Skin epidermis (tissue), 12 donors: ENCODE data around the gene OR56A3.

ENCODE experiments used
- H3K27ac ChIP-seq, 21 experiments: fragments of 200-600 bp; sonication (generic) in 11 of 21; one replicate each; pipeline ENCODE4 v1.5.0; 2020; ENCODE audit warnings: mild to moderate bottlenecking in 3 of 21, inconsistent platforms in 2 of 21, moderate library complexity in 2 of 21
- H3K4me3 ChIP-seq, 7 experiments: fragments of 200-600 bp; sonication (generic) in 2 of 7; one replicate each; pipeline ENCODE4 v1.5.0; 2020; ENCODE audit warnings: inconsistent platforms in 2 of 7, mild to moderate bottlenecking in 2 of 7, moderate library complexity in 1 of 7

The OR56A3 gene

DNA sequence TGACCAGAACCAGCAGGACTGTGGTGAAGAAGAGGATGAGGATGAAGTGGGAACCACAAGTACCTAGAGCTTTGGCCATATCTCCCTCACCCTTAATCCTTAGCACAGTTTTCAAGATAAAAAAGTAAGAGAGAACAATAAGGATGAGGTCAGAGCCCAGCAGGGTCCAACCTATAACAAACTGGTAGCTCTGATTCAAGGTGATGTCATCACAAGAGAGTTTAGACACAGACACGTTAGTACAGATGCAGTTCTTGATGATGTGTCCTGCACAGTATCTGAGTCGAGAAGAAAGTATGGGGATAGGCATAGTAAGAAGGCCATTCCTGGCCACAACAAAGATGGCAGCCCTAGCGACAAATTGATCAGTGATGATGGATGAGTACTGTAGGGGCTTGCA lies 25.7 kb downstream of the OR56A3 start:
- Histone ChIP-seq H3K27ac (no peak overlapping the region), H3K4me3 (no peak overlapping the region)

DNA sequence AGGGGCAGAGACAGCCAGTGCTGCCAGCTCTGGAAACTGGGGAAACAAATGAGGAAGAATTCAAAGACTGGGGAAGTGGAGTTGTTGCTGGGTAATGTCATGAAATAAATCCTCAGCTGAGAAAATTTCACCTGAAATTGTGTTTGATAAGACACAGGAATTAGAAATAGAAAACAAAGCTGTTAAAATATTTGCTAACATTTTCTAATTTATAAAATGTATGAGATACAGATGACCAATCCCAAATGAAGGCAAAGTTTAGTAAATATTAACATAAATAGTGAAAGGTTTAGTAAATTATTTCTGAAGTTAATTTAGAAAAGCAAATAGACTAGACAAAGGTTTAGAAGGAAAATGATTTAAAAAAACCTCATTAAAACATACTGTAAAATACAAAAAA lies 26.3 kb downstream of the OR56A3 start, which contains the start of gene OR56A5:
TSS of gene OR56A5 (minus strand) at position 101 of the 400 bp plus-strand sequence. CDS start at position 101, 0 bp downstream.
- H3K27ac ChIP-seq, result no peak within 1 kb of the TSS
- no peak within 1 kb of the TSS for H3K4me3 ChIP-seq

DNA sequence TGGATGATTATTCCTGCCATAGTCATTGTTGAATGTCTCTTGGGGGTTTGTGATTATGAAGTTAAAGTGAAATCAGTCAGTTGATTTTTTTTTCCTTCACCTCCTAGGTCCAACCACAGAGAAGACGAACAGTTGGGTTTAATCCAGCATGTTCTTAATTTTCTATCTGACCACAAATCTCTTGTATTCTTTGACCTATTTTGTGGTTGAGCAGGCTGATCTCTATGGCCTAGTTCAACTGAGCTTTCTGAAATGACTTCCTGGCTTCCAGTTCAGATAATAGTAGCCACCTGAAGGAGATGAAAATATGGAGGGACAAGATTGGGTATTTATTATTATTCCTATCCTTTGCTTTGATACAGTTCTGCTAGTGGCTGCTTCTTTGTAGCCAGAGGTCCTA lies 31.5 kb downstream of the OR56A3 start:
- Histone ChIP-seq H3K4me3 (no peak overlapping the region), H3K27ac (no peak overlapping the region)

DNA sequence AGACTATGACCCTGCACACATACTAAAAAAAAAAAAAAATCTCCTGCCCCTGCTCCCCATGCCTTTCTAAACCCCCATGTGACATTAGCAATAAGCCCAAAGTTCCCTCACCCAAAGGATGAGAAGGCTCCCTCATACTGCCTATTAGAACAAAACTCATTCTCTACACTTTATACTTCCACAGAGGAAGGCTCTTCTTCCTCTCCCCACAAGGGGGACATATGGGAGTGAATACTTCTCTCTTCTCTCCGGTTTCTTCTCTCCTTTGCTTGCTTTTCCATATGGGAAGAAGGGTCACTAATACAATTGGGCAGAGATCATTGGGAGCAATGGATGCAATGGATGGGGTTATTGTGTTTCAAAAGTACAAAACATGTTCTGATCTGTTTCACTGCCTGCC lies 41.4 kb downstream of the OR56A3 start:
- H3K27ac ChIP-seq, result no peak overlapping the region
- H3K4me3 ChIP-seq, result no peak overlapping the region

DNA sequence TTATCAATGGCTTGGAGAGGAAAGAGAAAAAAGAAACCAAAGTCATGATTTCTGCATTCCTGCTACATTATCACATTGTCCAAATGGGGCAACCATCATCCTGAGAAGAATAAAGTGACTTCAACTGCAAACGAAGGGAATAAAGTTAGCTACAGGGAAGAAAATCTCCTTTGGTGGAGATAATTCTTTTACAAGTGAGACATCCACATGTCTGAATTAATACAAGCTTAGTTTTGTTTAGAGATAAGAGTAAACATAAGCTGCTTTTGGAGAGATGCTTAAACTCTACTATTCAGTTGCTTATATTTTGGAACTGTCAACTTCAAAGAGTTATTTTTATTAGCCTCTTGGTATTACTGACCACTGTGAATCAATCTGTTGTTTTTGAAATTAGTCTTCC lies 44.8 kb downstream of the OR56A3 start, which contains the start of gene OR52L1:
TSS of gene OR52L1 (minus strand) at position 101 of the 400 bp plus-strand sequence. CDS start at position 46, 55 bp downstream.
- Histone ChIP-seq H3K27ac (no peak within 1 kb of the TSS), H3K4me3 (no peak within 1 kb of the TSS)

DNA sequence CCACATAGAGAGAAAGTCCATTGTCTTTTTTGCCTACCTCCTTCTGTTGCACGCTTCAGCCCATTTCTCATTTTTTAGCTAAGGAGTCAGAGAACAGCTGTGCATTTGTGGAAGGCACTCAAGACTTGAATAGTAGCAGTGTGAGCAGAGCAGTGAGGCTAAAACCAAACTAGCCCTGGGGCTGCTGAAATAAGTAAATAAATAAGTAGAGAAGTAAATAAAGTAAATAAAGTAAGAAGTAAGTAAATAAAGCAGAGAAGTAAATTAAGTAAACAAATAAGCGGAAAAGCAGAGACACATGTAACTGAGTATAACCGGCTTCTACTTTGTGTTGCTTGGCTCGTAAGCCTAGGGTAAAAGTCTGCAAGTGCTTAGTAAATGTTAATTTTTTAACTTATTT lies 47.2 kb downstream of the OR56A3 start:
- no peak overlapping the region for H3K27ac ChIP-seq

DNA sequence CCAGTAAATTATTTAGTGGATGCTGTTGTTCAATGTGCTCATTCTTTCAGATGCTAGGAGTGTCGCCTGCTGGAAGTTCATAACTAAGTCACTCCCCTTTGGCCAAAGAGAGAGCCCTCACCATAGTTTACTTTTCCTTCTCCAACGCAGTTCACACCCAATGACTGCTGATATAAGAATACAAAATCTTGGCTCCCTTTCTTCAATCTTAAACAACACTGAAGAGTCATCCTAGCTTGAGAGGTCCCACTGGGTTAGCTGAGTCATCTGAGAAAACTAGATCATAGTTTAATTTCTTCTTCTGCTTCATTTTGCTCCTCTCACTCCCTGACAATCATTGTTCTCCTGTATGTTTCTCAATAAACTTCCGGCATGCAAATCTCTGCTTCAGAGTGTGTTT lies 50.1 kb downstream of the OR56A3 start:
- no peak overlapping the region for H3K27ac ChIP-seq

More for the DNA sequence above, 47.2 kb downstream of the OR56A3 start:
- no peak overlapping the region for H3K4me3 ChIP-seq

DNA sequence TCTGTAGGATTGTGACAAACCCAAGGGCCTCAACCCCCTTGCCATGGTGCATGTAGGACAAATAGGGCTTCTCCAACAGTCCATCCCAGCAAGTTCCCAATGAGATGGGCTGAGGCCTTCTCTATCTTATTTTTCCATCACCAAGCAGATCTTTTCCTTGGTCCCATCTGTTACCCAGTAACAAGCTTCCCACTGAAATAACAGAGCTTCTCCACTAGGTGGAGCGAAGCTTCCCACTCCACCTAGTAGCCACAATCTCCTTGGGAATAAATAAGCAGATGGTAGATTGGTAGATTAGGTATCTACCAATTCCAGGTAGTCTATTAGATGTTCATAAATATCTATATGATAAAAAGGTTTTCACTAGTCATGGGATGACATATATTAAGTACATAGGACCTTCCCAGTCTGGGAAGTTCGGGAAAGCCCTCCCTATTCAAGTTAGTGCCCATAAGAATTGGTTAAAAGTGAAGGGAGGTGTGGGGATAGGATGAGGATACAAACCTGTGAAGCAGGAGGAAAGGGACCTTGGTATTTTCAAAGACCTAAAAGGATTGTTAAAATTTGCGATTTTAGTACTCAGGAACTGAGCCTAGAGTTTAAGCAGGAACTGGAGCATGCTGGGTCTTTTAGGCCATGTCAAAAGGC lies 50.7 kb downstream of the OR56A3 start:
- no peak overlapping the region for H3K4me3 ChIP-seq
- no peak overlapping the region for H3K27ac ChIP-seq

More for the DNA sequence above, 50.1 kb downstream of the OR56A3 start:
- H3K4me3 ChIP-seq, result no peak overlapping the region

DNA sequence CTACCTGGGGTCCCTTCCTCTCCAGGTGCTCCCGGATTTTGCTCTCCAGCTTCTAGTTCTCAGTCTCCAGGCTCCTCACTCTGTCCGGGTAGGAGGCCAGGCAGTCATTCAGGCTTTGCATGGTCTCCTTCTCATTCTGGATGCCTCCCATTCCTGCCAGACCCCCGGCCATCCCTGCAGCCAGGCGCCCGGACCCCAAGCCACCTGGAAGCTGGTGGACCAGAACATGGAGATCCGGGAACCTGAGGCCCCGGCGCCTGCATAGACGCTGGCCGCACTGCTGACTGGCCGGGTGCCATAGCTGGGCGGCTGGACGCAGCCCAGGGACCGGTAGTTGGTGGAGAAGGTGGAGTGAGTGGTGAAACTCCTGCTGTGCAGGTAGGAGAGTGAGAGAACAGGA lies 52.7 kb downstream of the OR56A3 start:
- no peak overlapping the region for H3K4me3 ChIP-seq
- H3K27ac ChIP-seq, result no peak overlapping the region
